ENCODE results near the gene DDX6.
"Not testable (repeated sequence)": the region's sequence is repeated elsewhere in the genome, so short reads cannot be mapped to it uniquely, and the experiment has no call there.

DDX6 gene

DNA sequence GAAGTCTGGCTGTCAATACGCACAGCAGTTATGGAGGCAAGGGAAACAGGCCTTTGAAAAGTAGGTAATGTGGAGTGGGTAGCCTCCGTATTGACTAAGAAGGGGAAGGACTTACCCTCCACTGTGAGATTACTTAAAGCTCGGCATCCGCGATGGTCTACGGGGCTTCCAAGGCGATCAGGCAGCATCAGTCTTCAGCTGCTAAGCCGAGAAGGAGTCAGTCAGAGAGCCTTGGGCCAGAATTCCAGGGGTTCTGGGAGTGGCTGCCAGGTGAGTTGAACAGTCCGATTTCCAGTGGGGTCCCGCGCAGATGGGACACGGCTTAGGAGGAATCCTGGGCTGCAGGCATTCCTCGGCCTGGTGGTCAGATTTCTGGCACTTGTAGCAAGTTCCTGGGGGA is 70.9 kb downstream of the DDX6 start:
- H3K4me3 ChIP-seq (ENCODE audit: low read length); H3K4me1 ChIP-seq (ENCODE audit: low read length); H3K9ac ChIP-seq (ENCODE audit: low read length); H2AFZ ChIP-seq (ENCODE audit: low read length); H3K36me3 ChIP-seq (replicated peaks; ENCODE audit: insufficient read depth, low read length); DNase-seq; H3K27me3 ChIP-seq (replicated peaks; ENCODE audit: insufficient read depth, low read length); H3K9me3 ChIP-seq (replicated peaks; ENCODE audit: insufficient read depth, low read length); H3F3A ChIP-seq (ENCODE audit: insufficient read depth, low read length); H3K4me2 ChIP-seq (ENCODE audit: low read depth, low read length); H4K20me1 ChIP-seq (ENCODE audit: insufficient read depth, low read length); H3K79me2 ChIP-seq (ENCODE audit: low read length); H3K9me2 ChIP-seq (replicated peaks; ENCODE audit: insufficient read depth, low read length); H3K27ac ChIP-seq (ENCODE audit: low read length): not testable (repeated sequence)

DNA sequence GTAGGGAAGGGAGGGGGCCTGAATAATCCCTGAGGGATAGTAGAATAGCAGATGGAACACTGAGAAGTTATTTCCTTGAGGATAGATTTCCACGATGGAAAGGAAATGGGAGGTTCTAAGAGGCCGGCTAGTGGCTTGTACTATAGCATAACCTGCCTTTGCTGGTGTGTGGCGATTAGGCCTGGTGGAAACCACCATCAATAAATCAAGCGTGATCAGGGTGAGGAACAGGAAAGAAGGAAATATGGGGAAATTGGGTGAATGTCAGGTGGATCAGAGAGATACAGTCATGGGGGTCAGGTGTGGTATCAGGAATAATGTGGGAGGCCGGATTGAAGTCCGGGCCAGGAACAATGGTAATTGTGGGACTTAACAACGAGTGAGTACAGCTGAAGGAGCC is 72.4 kb downstream of the DDX6 start:
- H3K9me2 ChIP-seq (replicated peaks; ENCODE audit: insufficient read depth, low read length); H3F3A ChIP-seq (ENCODE audit: insufficient read depth, low read length); H3K4me2 ChIP-seq (ENCODE audit: low read depth, low read length); H3K4me3 ChIP-seq (ENCODE audit: low read length); H3K9ac ChIP-seq (ENCODE audit: low read length); H3K27ac ChIP-seq (ENCODE audit: low read length); H3K9me3 ChIP-seq (replicated peaks; ENCODE audit: insufficient read depth, low read length); H3K79me2 ChIP-seq (ENCODE audit: low read length); H2AFZ ChIP-seq (ENCODE audit: low read length); H4K20me1 ChIP-seq (ENCODE audit: insufficient read depth, low read length); DNase-seq; H3K36me3 ChIP-seq (replicated peaks; ENCODE audit: insufficient read depth, low read length); H3K4me1 ChIP-seq (ENCODE audit: low read length); H3K27me3 ChIP-seq (replicated peaks; ENCODE audit: insufficient read depth, low read length): not testable (repeated sequence)

DNA sequence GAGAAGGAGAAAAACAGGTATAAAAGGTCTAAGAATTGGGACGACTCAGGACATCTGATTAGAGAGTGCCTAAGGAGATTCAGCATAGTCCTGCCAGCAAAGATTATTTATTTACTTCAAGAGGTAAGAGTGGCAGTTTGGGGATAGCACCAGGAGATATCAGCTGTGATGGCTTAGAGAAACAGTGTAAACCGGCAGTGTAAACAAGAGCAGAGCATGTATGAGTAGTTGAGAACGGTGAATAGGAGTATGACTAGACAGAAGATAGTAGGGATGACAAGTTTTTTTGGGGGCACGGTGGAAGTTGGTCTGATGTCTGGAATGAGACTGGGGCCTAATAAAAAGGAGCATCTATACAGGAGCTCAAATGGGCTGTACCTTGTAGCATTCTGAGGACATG is 73.2 kb downstream of the DDX6 start:
- H3K79me2 ChIP-seq (ENCODE audit: low read length); H3K4me3 ChIP-seq (ENCODE audit: low read length); H3K4me1 ChIP-seq (ENCODE audit: low read length); H3F3A ChIP-seq (ENCODE audit: insufficient read depth, low read length); H4K20me1 ChIP-seq (ENCODE audit: insufficient read depth, low read length); H3K9ac ChIP-seq (ENCODE audit: low read length); H3K27me3 ChIP-seq (replicated peaks; ENCODE audit: insufficient read depth, low read length); H3K9me3 ChIP-seq (replicated peaks; ENCODE audit: insufficient read depth, low read length); H2AFZ ChIP-seq (ENCODE audit: low read length); H3K4me2 ChIP-seq (ENCODE audit: low read depth, low read length); DNase-seq; H3K27ac ChIP-seq (ENCODE audit: low read length); H3K9me2 ChIP-seq (replicated peaks; ENCODE audit: insufficient read depth, low read length); H3K36me3 ChIP-seq (replicated peaks; ENCODE audit: insufficient read depth, low read length): not testable (repeated sequence)

GRCh38 chr11:118717221-118717620 is 73.7 kb downstream of the DDX6 start:
- H3K79me2 ChIP-seq (ENCODE audit: low read length); DNase-seq; H3K27me3 ChIP-seq (replicated peaks; ENCODE audit: insufficient read depth, low read length); H4K20me1 ChIP-seq (ENCODE audit: insufficient read depth, low read length); H3K36me3 ChIP-seq (replicated peaks; ENCODE audit: insufficient read depth, low read length); H3F3A ChIP-seq (ENCODE audit: insufficient read depth, low read length); H3K9ac ChIP-seq (ENCODE audit: low read length); H3K9me2 ChIP-seq (replicated peaks; ENCODE audit: insufficient read depth, low read length); H3K4me1 ChIP-seq (ENCODE audit: low read length); H3K27ac ChIP-seq (ENCODE audit: low read length); H3K9me3 ChIP-seq (replicated peaks; ENCODE audit: insufficient read depth, low read length); H2AFZ ChIP-seq (ENCODE audit: low read length); H3K4me3 ChIP-seq (ENCODE audit: low read length); H3K4me2 ChIP-seq (ENCODE audit: low read depth, low read length): not testable (repeated sequence)

- no peak overlapping the region for H2AFZ ChIP-seq (ENCODE audit: low read length)
- H3F3A ChIP-seq (ENCODE audit: insufficient read depth, low read length) = no peaks in the 10 kb centered on the region
- no peak overlapping the region for H3K4me2 ChIP-seq (ENCODE audit: low read depth, low read length)
- H3K9me3 ChIP-seq (replicated peaks; ENCODE audit: insufficient read depth, low read length) = no peaks in the 10 kb centered on the region
- no peak overlapping the region for H3K27ac ChIP-seq (ENCODE audit: low read length)
- H3K4me1 ChIP-seq (ENCODE audit: low read length) = no peaks in the 10 kb centered on the region
- H4K20me1 ChIP-seq (ENCODE audit: insufficient read depth, low read length) = no peaks in the 10 kb centered on the region
- no peaks in the 10 kb centered on the region for H3K36me3 ChIP-seq (replicated peaks; ENCODE audit: insufficient read depth, low read length)
- H3K9me2 ChIP-seq (replicated peaks; ENCODE audit: insufficient read depth, low read length) = no peaks in the 10 kb centered on the region
- no peak for DNase-seq
- no peak overlapping the region for H3K4me3 ChIP-seq (ENCODE audit: low read length)
- no peaks in the 10 kb centered on the region for H3K79me2 ChIP-seq (ENCODE audit: low read length)
- H3K27me3 ChIP-seq (replicated peaks; ENCODE audit: insufficient read depth, low read length) = no peaks in the 10 kb centered on the region
- no peak for TF ChIP-seq EZH2phosphoT487 (IDR thresholded peaks at IDR 0.05; ENCODE audit: low read length)
- no peak for TF ChIP-seq EZH2 (optimal IDR thresholded peaks at IDR 0.05; ENCODE audit: low read depth, low read length)
- TF ChIP-seq CTCF (IDR thresholded peaks at IDR 0.05; ENCODE audit: low read length) = no peak
- no peak overlapping the region for H3K9ac ChIP-seq (ENCODE audit: low read length)
These were observed 75.1 kb downstream of the DDX6 start for GRCh38 chr11:118715837-118716260.

Measured in MM.1S (cell line).